Activated CD8-positive, alpha-beta memory T cell treated with anti-CD3 and anti-CD28 coated beads, Interleukin-2, amount 10 ng/mL, durations not matched to agents 7 days and 5 days (primary cell): Measurements from ENCODE around the gene TPD52L2. TPM values are rescaled to one million over a fixed set of nuclear protein-coding genes. Genes with fewer than 3 reads are reported as not detected.

ENCODE experiments used
- ATAC-seq: fragments of 150-1000 bp; cut with Tn5 transposase; one replicate; pipeline ENCODE4 v1.10.0; 2021; ENCODE audit warnings: moderate library complexity
- CTCF ChIA-PET: fragments of 350-600 bp; sonication (Branson Sonifier 250); formaldehyde crosslinking; loops from one replicate; lab custom pipeline; 2021; ENCODE audit warnings: antibody characterized with exemption; lab: Charles Lee
- DNase-seq: peaks from one replicate; pipeline ENCODE4 v3.0.0-alpha.2; 2020
- H3K27ac Mint-ChIP-seq: one replicate; pipeline ENCODE4 v1.8.0; 2021; ENCODE audit warnings: mild to moderate bottlenecking, mixed read lengths
- H3K27me3 Mint-ChIP-seq: one replicate; pipeline ENCODE4 v1.8.0; 2021; ENCODE audit warnings: mixed read lengths
- H3K36me3 Mint-ChIP-seq: one replicate; pipeline ENCODE4 v1.8.0; 2021; ENCODE audit warnings: mild to moderate bottlenecking, mixed read lengths
- H3K4me1 Mint-ChIP-seq: one replicate; pipeline ENCODE4 v1.8.0; 2021; ENCODE audit warnings: mixed read lengths
- H3K4me3 Mint-ChIP-seq: one replicate; pipeline ENCODE4 v1.8.0; 2021; ENCODE audit warnings: mild to moderate bottlenecking, moderate library complexity, mixed read lengths
- H3K9me3 Mint-ChIP-seq: one replicate; pipeline ENCODE4 v1.8.0; 2022; ENCODE audit warnings: low read depth, mixed read lengths
- total RNA-seq, 2 experiments: library from RNA; stranded (reverse); gene quantifications; one replicate each; pipeline ENCODE4 v1.2.3, GENCODE V29; 2021

TPD52L2 gene
- 10 to 100 TPM; 33.5 to 46.2 TPM for total RNA-seq

DNA sequence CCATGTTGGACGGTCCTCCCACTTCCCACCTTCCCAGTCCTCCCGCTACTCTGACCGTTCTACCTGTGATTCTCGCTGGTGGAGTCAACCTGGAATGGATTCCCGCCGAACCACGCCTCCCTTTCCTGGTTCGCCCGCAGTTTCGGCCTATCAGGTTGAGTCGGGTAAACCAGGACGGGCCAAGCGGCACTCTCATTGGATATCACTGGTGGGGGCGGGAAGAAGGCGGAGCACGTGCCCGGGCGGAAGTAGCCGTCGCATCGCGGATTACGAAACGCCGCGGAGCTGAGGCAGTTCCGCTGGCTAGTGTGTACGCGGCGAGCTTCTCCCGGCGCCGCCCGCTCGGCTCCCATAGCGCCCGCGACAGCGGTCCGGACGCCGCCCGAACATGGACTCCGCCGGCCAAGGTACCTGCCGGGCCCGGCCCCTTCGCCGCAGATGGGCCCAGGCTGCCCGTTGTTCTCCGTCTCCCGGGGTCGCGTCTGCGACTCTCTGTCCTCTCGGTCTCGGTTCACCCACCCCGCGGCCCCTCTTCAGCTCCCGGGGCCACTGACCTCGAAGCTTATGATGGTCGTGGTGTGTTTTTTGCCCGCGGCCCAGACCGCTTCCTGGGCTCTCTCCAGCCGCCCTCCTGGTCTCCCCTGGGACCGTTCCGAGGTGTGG, at the start of gene TPD52L2:
TPD52L2 (plus strand) TSS at position 293 of the 663 bp plus-strand sequence; CDS start at position 389, 96 bp downstream.
- Mint-ChIP-seq H3K4me3 (peak within 1 kb of the TSS; percentile 82), H3K36me3 (peaks cover 12% of the 10 kb centered on the region), H3K9me3 (no peaks in the 10 kb centered on the region), H3K27ac (peak within 1 kb of the TSS; percentile 84), H3K27me3 (no peaks in the 10 kb centered on the region), H3K4me1 (peaks cover 24% of the 10 kb centered on the region)
- ATAC-seq (peak; percentile 91), DNase-seq (peak; percentile 99)
- CTCF ChIA-PET: interaction anchor here (0.8 to 3.2 kb wide), 33 partner anchors 10 to 368 kb away, joined by 3 to 31 read pairs (median 4); partner anchors contain the start of genes ARFRP1, DNAJC5, FNDC11 and LIME1

DNA sequence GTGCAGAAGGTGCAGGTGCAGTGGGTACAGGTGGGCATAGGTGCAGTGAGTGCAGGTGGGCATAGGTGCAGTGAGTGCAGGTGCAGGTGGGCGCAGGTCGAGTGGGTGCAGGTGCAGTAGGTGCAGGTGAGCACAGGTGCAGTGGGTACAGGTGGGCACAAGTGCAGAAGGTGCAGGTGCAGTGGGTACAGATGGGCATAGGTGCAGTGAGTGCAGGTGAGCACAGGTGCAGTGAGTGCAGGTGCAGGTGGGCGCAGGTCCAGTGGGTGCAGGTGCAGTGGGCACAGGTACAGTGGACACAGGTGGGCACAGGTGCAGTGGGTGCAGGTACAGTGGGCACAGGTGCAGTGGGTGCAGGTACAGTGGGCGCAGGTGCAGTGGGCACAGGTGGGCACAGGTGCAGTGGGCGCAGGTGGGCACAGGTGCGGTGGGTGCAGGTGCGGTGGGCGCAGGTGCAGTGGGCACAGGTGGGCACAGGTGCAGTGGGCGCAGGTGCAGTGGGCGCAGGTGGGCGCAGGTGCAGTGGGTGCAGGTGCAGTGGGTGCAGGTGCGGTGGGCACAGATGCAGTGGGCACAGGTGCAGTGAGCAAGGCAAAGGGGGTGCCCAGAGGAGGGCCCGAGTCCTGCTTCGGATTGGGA, 49.3 kb upstream of the TPD52L2 start:
- peaks cover 7% of the 10 kb centered on the region for H3K27me3 Mint-ChIP-seq
- no peaks in the 10 kb centered on the region for H3K9me3 Mint-ChIP-seq
- CTCF ChIA-PET: no interaction called here
- DNase-seq (no peak), ATAC-seq (no peak)
- no peaks in the 10 kb centered on the region for H3K36me3 Mint-ChIP-seq
- H3K4me3 Mint-ChIP-seq: no peak overlapping the region
- H3K27ac Mint-ChIP-seq: no peak overlapping the region
- H3K4me1 Mint-ChIP-seq: no peaks in the 10 kb centered on the region

DNA sequence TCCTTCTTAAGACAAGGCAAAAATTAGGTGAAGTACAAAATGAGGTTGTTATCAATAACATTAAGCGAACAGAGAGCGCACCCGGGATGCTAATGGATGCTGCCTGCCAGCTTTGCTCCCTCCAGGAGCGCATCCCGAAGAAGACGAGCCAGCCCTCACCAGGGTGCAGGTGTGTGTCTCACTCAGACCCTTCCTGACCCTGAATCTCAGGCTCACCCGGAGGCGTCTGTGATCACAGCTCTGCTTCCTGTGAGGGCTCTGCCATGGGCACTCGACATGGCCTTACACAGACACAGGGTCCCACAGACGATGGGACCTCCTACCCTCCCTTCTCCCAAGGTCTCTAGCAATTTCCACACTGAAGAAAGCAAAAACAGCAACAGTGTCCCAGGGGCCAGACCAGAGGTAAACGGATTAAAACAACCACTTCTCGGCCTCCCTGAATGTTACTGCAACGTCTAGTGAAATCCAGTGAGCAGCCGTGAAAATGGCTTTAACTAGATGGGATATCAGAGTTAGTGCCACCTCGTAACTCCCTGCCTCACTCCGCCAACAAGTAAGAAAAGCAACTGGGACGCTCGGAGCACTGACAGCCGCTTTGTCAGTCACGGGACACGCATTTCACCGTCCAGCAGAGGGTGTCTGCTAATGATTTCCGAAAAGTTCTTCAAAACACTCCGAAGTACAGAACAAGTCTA, 45.7 kb upstream of the TPD52L2 start:
- H3K4me1 Mint-ChIP-seq: no peaks in the 10 kb centered on the region
- peaks cover 17% of the 10 kb centered on the region for H3K27me3 Mint-ChIP-seq
- no peak overlapping the region for H3K27ac Mint-ChIP-seq
- no peak for DNase-seq
- no peaks in the 10 kb centered on the region for H3K36me3 Mint-ChIP-seq
- H3K4me3 Mint-ChIP-seq: peak overlapping the region; percentile 32
- no peaks in the 10 kb centered on the region for H3K9me3 Mint-ChIP-seq
- CTCF ChIA-PET: no interaction called here
- ATAC-seq: no peak

DNA sequence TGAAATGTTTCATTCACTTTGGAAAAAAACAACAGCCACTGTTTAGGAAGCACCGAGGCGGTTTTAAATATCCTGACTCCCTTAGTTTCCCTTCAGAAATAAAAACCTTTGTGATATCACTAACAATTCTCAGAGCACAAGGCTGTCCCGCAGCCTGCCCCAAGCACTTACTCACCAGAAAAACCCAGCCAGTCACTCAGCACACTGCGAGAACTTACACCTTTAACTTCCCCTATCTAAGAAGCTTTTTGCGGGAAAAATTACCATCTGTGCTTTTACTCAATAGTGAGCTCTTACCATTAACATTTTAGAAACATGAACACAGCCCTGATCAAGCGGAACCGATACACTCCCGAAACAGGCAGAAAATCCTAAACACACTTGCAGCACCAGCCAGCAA, 43.3 kb upstream of the TPD52L2 start:
- H3K4me3 Mint-ChIP-seq: no peak overlapping the region
- H3K36me3 Mint-ChIP-seq: no peaks in the 10 kb centered on the region
- no peak for DNase-seq
- H3K9me3 Mint-ChIP-seq: no peaks in the 10 kb centered on the region
- CTCF ChIA-PET: interaction anchor here (0.7 kb wide), 1 partner anchor 104 kb away, joined by 3 read pairs; no protein-coding TSS in a partner anchor
- no peak overlapping the region for H3K27ac Mint-ChIP-seq
- no peak for ATAC-seq
- no peaks in the 10 kb centered on the region for H3K4me1 Mint-ChIP-seq
- H3K27me3 Mint-ChIP-seq: peaks cover 32% of the 10 kb centered on the region

DNA sequence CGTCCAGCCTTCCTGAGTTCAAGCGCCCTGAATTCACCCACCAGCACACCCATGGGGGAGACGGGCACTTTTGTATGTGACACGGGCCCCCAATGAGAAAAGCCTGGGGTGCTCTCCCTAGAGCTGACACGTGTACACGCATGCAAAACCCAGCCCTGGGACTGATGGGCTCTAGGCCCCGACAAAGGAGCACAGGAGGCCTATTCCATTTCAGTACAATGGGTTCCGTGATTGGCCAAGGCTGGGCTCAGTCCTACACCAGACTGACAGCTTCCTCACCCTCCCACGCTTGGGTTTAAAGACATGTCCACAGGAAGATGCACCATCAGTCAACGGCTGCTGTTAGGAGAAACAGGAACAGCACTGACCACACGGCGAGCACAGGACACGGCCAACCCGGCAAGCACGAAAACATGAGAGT, 42.8 kb upstream of the TPD52L2 start:
- Mint-ChIP-seq H3K36me3 (no peaks in the 10 kb centered on the region), H3K27me3 (peaks cover 36% of the 10 kb centered on the region), H3K27ac (no peak overlapping the region), H3K9me3 (no peaks in the 10 kb centered on the region), H3K4me3 (no peak overlapping the region), H3K4me1 (no peaks in the 10 kb centered on the region)
- ATAC-seq: no peak
- CTCF ChIA-PET: no interaction called here
- no peak for DNase-seq

DNA sequence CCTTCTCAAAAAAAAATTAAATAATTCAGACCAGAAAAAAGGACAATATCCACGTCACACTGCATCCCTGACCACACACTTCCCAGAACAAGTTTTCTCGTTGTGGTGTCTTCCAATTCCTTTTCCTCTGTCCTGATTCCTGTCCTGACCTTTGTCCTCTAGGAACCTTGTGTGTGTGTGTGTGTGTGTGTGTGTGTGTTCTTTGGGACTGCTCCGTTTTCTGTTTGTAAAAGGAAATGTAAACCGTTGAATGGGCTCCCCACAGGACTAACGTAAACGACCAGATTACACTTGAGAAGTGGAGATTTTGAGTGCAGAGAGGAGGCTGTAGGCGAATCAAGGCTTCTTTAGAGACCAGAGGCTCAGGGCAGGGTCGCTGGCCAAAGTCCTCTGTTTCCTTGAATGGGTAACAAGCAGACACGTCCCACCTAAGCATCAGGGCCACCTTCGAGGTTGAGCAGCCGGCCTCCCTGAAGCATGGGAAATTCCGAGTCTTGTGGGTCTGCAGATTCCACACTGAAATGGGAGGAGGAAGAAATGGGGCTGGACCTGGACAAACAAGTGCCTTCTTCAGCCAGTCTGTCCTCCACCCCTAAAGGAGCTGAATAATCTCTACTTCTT, 41.3 kb upstream of the TPD52L2 start:
- no peak overlapping the region for H3K4me3 Mint-ChIP-seq
- H3K27me3 Mint-ChIP-seq: peaks cover 47% of the 10 kb centered on the region
- H3K27ac Mint-ChIP-seq: no peak overlapping the region
- no peaks in the 10 kb centered on the region for H3K36me3 Mint-ChIP-seq
- no peaks in the 10 kb centered on the region for H3K9me3 Mint-ChIP-seq
- H3K4me1 Mint-ChIP-seq: no peaks in the 10 kb centered on the region
- CTCF ChIA-PET: no interaction called here
- no peak for ATAC-seq
- no peak for DNase-seq

DNA sequence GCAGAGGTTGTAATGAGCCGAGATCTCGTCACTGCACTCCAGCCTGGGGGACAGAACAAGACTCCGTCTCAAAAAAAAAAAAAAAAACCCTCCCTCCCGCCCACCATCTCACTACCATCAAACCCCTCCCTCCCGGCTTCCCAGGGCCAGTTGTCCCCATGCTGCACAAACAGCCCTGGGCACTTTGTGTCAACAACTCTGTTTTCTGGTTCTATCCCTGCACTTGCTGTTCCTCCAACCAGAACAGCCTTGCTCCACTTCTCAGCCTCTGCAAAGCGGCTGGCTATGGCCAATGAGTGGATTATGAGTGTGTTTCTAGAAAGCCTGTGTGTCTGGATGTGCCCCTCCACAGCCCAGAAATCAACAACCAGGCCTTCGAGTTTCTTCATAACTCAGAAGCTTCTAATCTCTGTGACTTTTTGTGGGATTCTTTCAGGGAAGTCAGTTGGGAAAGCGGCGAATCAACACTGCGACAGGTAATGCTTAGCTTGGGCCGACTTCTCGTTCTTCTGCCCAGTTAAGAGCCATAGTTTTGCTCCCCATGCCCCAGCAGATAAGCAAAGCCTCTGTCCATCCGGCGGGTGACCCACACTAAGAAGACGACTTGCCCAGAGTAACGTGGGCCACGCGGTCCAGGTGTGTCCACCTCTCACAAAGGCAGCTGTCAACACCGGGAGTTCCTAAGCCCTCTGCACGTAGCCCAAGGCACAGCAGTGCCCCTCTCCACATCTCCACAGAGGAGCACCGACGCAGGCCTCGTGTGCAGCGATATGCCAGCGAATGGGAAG, 39.5 kb upstream of the TPD52L2 start:
- Mint-ChIP-seq H3K27me3 (peaks cover 56% of the 10 kb centered on the region), H3K36me3 (no peaks in the 10 kb centered on the region), H3K9me3 (no peaks in the 10 kb centered on the region), H3K4me3 (no peak overlapping the region), H3K4me1 (peaks cover 9% of the 10 kb centered on the region), H3K27ac (no peak overlapping the region)
- DNase-seq: no peak
- CTCF ChIA-PET: no interaction called here
- no peak for ATAC-seq

DNA sequence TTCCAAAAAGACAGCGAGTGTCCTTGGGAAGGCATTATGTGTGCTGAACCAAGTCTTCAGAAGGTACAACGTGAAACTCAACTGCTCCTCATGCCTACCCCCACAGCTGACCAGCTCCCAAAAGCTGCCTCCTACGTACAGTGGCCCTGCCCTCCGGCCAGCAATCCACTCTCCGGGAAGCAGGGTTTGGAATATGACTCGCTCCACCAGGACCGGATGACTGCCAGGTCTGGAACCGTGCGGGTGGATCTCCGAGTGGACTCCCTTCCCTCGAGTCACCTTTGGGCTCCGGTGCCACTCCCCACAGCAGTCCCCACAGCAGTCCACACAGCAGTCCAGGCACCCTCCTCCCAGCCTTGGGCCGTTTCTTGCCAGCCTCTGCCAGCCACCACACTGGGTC, 38.3 kb upstream of the TPD52L2 start:
- ATAC-seq (no peak), DNase-seq (no peak)
- CTCF ChIA-PET: interaction anchor here (0.7 kb wide), 1 partner anchor 39 kb away, joined by 3 read pairs; no protein-coding TSS in a partner anchor
- H3K36me3 Mint-ChIP-seq: no peaks in the 10 kb centered on the region
- H3K4me3 Mint-ChIP-seq: no peak overlapping the region
- no peak overlapping the region for H3K27ac Mint-ChIP-seq
- peaks cover 9% of the 10 kb centered on the region for H3K4me1 Mint-ChIP-seq
- peaks cover 55% of the 10 kb centered on the region for H3K27me3 Mint-ChIP-seq
- no peaks in the 10 kb centered on the region for H3K9me3 Mint-ChIP-seq

DNA sequence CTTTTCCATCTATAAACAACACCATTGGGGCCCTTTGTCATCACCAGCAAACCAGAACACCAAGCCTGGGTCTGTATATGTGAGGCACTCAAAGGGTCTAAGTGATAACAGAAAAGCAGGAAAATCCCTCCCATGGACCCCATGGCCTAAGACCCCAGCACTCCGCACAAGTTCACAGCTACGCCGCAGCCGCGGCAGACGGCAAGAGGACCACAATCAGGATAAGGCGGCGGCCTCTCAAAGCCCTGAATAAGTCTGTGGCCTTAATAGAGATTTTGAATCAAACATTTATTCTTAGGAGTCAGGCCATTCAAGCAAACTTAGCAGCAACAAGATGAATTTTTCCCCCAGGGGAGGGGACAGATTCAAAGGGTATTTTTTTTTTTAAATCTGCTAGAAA, 36.9 kb upstream of the TPD52L2 start:
- Mint-ChIP-seq H3K4me1 (peaks cover 9% of the 10 kb centered on the region), H3K36me3 (no peaks in the 10 kb centered on the region), H3K27ac (no peak overlapping the region), H3K27me3 (peaks cover 54% of the 10 kb centered on the region), H3K4me3 (no peak overlapping the region), H3K9me3 (no peaks in the 10 kb centered on the region)
- DNase-seq: no peak
- CTCF ChIA-PET: interaction anchor here (0.6 kb wide), 1 partner anchor 251 kb away, joined by 3 read pairs; no protein-coding TSS in a partner anchor
- no peak for ATAC-seq

DNA sequence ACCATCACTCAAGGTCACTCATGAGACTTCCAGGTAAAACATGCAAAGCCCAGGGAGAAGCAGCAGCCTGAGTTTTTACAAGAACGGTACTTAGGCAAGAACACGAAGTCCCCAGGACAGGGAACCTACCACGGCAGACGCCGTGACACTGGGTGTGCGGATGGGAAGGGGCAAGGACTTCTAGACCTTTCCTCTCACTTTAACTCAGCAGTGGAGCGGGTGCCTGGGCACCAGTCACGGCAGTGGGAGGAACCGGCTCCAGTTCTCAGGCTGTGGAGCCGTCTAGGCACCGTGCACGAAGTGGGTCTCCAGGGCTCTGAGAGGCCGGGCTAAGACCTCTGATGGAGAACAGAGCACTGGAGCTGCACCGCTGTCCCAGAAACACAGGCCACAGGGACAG, 36.5 kb upstream of the TPD52L2 start:
- Mint-ChIP-seq H3K27me3 (peaks cover 56% of the 10 kb centered on the region), H3K9me3 (no peaks in the 10 kb centered on the region), H3K4me3 (no peak overlapping the region), H3K36me3 (no peaks in the 10 kb centered on the region), H3K4me1 (peaks cover 9% of the 10 kb centered on the region), H3K27ac (no peak overlapping the region)
- no peak for ATAC-seq
- no peak for DNase-seq
- CTCF ChIA-PET: no interaction called here

DNA sequence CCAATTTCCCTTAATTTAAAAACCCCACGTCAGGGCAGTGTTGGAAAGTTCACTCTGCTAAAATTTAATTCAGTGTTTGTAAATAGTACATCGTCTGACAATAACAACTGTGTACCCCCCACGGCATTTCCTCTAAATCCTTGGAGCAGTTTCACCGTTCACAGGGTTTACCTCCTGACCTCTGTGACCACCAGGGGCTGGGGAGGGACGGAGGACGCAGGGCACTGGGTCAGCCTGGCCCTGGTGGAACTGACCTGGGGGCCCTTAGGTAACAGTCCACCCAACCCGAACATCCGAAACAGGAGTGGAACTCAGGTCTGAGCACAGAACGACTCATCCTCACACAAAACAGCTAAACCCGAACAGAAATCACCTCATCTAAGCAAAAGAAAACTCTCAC, 36.1 kb upstream of the TPD52L2 start:
- ATAC-seq: no peak
- peaks cover 9% of the 10 kb centered on the region for H3K4me1 Mint-ChIP-seq
- no peak for DNase-seq
- H3K36me3 Mint-ChIP-seq: no peaks in the 10 kb centered on the region
- CTCF ChIA-PET: no interaction called here
- peaks cover 54% of the 10 kb centered on the region for H3K27me3 Mint-ChIP-seq
- no peak overlapping the region for H3K4me3 Mint-ChIP-seq
- H3K9me3 Mint-ChIP-seq: no peaks in the 10 kb centered on the region
- no peak overlapping the region for H3K27ac Mint-ChIP-seq

DNA sequence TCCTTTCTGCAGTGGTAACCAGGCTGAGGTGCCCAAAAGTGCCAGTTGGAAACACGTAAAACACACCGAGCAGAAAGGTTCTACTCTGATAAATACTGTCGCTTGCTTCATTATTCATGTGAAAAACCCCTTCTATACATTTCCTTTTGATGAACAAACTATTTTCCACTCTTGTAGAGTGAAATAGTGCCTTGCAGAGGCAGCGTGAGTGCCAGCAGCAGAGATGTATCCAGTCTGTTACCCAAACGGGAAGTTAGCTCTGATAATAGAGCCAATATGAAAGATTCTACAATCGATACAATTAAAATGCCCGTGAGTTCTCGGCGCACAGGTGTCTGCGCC, 35.5 kb upstream of the TPD52L2 start:
- peaks cover 9% of the 10 kb centered on the region for H3K4me1 Mint-ChIP-seq
- H3K9me3 Mint-ChIP-seq: no peaks in the 10 kb centered on the region
- H3K27ac Mint-ChIP-seq: no peak overlapping the region
- peak overlapping the region; percentile 57 for H3K4me3 Mint-ChIP-seq
- DNase-seq (no peak), ATAC-seq (no peak)
- CTCF ChIA-PET: no interaction called here
- no peaks in the 10 kb centered on the region for H3K36me3 Mint-ChIP-seq
- peaks cover 54% of the 10 kb centered on the region for H3K27me3 Mint-ChIP-seq
